Amygdala (tissue), 56 donors: Measurements from ENCODE around the gene EGLN2.
"Not testable (repeated sequence)": the region's sequence is repeated elsewhere in the genome, so short reads cannot be mapped to it uniquely, and the experiment has no call there.

ENCODE experiments used
- DNase-seq, 56 donors: peaks; one replicate each; lab custom pipeline; 2025; lab: John Stamatoyannopoulos, UW

Gene EGLN2

GRCh38 chr19:40833728-40834533 lies 34.9 kb downstream of the EGLN2 start:
- DNase-seq, result not testable (repeated sequence)

DNA sequence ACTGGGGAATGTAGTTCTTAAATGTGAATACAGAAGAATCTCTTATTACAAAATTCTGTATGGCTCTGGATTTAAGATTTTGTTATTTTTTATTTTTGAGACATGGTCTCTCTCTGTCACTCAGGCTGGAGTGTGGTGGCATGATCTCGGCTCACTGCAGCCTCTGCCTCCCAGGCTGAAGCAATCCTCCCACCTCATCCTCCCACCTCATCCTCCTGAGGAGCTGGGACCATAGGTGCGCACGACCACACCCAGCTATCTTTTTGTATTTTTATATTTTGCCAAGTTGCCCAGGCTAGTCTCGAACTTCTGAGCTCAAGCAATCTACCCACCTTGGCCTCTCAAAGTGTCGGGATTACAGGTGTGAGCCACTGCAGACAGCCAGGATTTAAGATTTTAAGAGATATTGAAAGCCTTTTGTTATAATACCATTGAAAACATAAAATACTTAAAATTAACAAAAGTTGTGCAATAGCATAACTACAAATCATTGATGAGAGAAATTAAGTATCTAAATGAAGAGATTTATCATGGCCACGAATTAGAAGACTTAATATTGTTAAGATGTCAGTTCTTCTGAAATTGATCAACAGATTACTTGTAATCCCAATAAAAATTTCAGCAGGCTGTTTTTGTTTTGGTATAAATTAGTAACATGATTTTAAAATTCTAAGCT lies 37.9 kb downstream of the EGLN2 start:
- no peak for DNase-seq

- not testable (repeated sequence) for DNase-seq
Observed at GRCh38 chr19:40838477-40838876, 39.5 kb downstream of the EGLN2 start.

DNA sequence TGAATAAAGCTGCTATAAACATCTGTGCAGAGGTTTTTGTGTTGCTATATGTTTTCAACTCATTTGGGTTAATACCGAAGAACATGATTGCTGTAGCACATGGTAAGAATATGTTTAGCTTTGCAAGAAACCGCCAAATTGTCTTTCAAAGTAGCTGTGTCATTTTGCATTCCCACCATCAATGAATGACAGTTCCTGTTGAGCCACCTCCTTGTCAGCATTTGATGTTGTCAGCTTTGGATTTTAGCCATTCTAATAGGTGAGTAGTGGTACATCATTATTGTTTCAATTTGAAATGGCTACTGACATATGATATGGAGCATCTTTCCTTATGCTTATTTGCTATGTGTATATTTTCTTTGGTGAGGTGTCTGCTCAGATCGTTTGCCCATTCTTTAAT lies 43.0 kb downstream of the EGLN2 start:
- DNase-seq, result not testable (repeated sequence)

GRCh38 chr19:40842997-40843652 lies 44.1 kb downstream of the EGLN2 start:
- not testable (repeated sequence) for DNase-seq

- DNase-seq, result not testable (repeated sequence)
Observed at GRCh38 chr19:40843653-40844052, 44.7 kb downstream of the EGLN2 start.

- not testable (repeated sequence) for DNase-seq
Observed at GRCh38 chr19:40846722-40847121, 47.7 kb downstream of the EGLN2 start.

DNA sequence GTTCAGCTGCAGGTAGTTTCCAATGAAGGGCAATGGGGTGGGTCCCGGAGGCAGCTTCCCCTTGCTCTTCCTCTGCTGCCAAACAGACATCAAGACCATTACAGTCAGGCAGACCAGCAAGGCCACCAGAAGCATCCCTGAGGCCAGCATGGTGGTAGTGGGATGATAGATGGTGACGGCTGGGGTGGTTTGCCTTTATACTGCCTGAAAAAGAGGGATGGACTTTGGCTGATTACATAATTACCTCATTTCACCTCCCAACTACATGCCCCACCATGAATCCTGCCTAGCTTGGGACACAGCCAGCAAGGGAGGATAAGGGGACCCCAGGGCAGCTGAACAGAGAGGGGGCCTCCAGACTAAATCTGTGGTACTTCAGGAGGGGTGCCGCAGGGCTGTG lies 51.3 kb downstream of the EGLN2 start, which contains the start of gene CYP2A6:
CYP2A6 (minus strand) TSS at position 171 of the 400 bp plus-strand sequence; CDS start at position 150, 21 bp downstream.
- not testable (repeated sequence) for DNase-seq

- DNase-seq, result not testable (repeated sequence)
Observed at GRCh38 chr19:40852467-40853152, 53.6 kb downstream of the EGLN2 start.
